Transverse colon (tissue), 4 donors: ENCODE measurements around the gene DNAJC18. TPM values are rescaled to one million over a fixed set of nuclear protein-coding genes. Genes with fewer than 3 reads are reported as not detected.

Source experiments
- DNase-seq: peaks from one replicate; pipeline ENCODE4 v3.0.0-alpha.2; 2019
- H3K27ac ChIP-seq, 4 donors: fragments of 200-600 bp; sonication (generic); 2 replicates each; pipeline ENCODE4 v1.5.1; 2016 to 2018; ENCODE audit warnings: inconsistent platforms in 4 of 4
- H3K27me3 ChIP-seq: fragments of 200-600 bp; sonication (generic); 2 replicates; pipeline ENCODE4 v1.5.1; 2017; ENCODE audit warnings: inconsistent platforms
- H3K36me3 ChIP-seq, 4 donors: fragments of 200-600 bp; sonication (generic); 2 replicates each; pipeline ENCODE4 v1.5.1; 2017 to 2019; ENCODE audit warnings: inconsistent platforms in 4 of 4
- H3K4me1 ChIP-seq, 4 donors: fragments of 200-600 bp; sonication (generic); 2 replicates each; pipeline ENCODE4 v1.5.1; 2017 to 2020; ENCODE audit warnings: inconsistent platforms in 4 of 4
- H3K4me3 ChIP-seq, 4 donors: fragments of 200-600 bp; sonication (generic); 1 replicate in 1 of 4; 2 replicates in 3 of 4; pipeline versions ENCODE4 v1.5.1 to v1.6.1; 2017 to 2019; ENCODE audit warnings: inconsistent platforms in 4 of 4
- H3K9me3 ChIP-seq, 2 donors: fragments of 200-600 bp; sonication (generic); 2 replicates each; pipeline ENCODE4 v1.5.1; 2017 to 2019; ENCODE audit warnings: inconsistent platforms in 2 of 2
- CTCF ChIP-seq, 5 experiments: fragments of 200-600 bp in 3 of 5; fragments of 450-650 bp in 2 of 5; sonication (generic) in 3 of 5; IDR thresholded peaks; 1 replicate in 2 of 5; 2 replicates in 3 of 5; pipeline ENCODE4 v1.5.1; 2016 to 2017; ENCODE audit warnings: antibody characterized with exemption in 5 of 5, inconsistent platforms in 3 of 5, mild to moderate bottlenecking in 2 of 5, moderate library complexity in 1 of 5
- EP300 ChIP-seq: sonication (generic); formaldehyde crosslinking; IDR thresholded peaks from one replicate; pipeline ENCODE4 v1.6.1; 2017; ENCODE audit warnings: antibody characterized with exemption, low read depth
- POLR2A ChIP-seq: fragments of 450-650 bp; IDR thresholded peaks from one replicate; pipeline ENCODE4 v1.6.1; 2016; ENCODE audit warnings: antibody characterized with exemption, mild to moderate bottlenecking, moderate library complexity
- POLR2AphosphoS5 ChIP-seq, 3 donors: sonication (generic); formaldehyde crosslinking; IDR thresholded peaks; one replicate each; pipeline ENCODE4 v1.6.1; 2016; ENCODE audit warnings: antibody characterized with exemption in 3 of 3
- WGBS, 2 donors: methylation state at CpG; one replicate each; pipeline ENCODE4 v1.1.5; 2018; ENCODE audit warnings: low coverage in 1 of 2; 5-methylcytosine and 5-hydroxymethylcytosine counted together
- in situ Hi-C, 4 donors: fragments of 200-750 bp; cut with MboI; loops; one replicate each; pipeline versions ENCODE4 v1.15.0 to v1.15.1; 2017; ENCODE audit warnings: low sequenced_read_pairs in 3 of 4, low pct_ligation_motif_present in 1 of 4, low pct_unique_long_range_greater_than_20kb in 1 of 4
- intact Hi-C: fragments of 100-400 bp; cut with DNase I; formaldehyde crosslinking; loops from one replicate; pipeline ENCODE4 v1.15.1; 2023; ENCODE audit warnings: low total_unique reads
- total RNA-seq, 4 donors: library from RNA; depleted of rRNA; stranded (reverse); fragments of >200 nt; gene quantifications; one replicate each; pipeline ENCODE4 v1.1.0, GENCODE V29; 2016

The DNAJC18 gene
- total RNA-seq, 4 donors from 2014 or later = 0.37 to 3.8 (median 3.2) TPM

GRCh38 chr5:139384591-139385051 lies 54.7 kb downstream of the DNAJC18 start:
- Histone ChIP-seq H3K9me3 (no peaks in the 10 kb centered on the region), H3K27me3 (no peaks in the 10 kb centered on the region), H3K4me1 (peaks cover 11 to 53% (median 48%) of the 10 kb centered on the region in 4 donors), H3K4me3 (peak overlapping the region in 3 of 4 donors; percentile 24 to 42 (median 24)), H3K36me3 (no peaks in the 10 kb centered on the region), H3K27ac (peak overlapping the region; percentile 57 to 79 (median 66))
- in situ Hi-C loops (no loop called here), intact Hi-C loops (no loop called here)
- TF ChIP-seq EP300 (no peak), CTCF (IDR thresholded peaks at IDR 0.05) (no peak), POLR2A (no peak), POLR2AphosphoS5 (IDR thresholded peaks at IDR 0.05) (no peak)
- 74 to 76% methylated on average over 3 to 9 of the region's 9 CpGs for WGBS, 2 donors
- no peak for DNase-seq

GRCh38 chr5:139383993-139384590 lies 55.2 kb downstream of the DNAJC18 start:
- no peak for DNase-seq
- no peaks in the 10 kb centered on the region for H3K27me3 ChIP-seq
- in situ Hi-C loops = no loop called here
- intact Hi-C loops = no loop called here
- WGBS, 2 donors = 30 to 79% methylated on average over 2 to 7 of the region's 7 CpGs
- H3K36me3 ChIP-seq = no peaks in the 10 kb centered on the region
- no peak overlapping the region for H3K4me3 ChIP-seq
- H3K27ac ChIP-seq = peak overlapping the region in 3 of 4 donors; percentile 45 to 79 (median 68)
- no peaks in the 10 kb centered on the region for H3K9me3 ChIP-seq
- TF ChIP-seq EP300 (no peak), POLR2AphosphoS5 (IDR thresholded peaks at IDR 0.05) (no peak)
- peaks cover 11 to 52% (median 46%) of the 10 kb centered on the region in 4 donors for H3K4me1 ChIP-seq

GRCh38 chr5:139383275-139383992 lies 55.9 kb downstream of the DNAJC18 start, which contains the start of gene SLC23A1:
SLC23A1 (minus strand) TSS chr5:139383297; CDS start chr5:139383253, 44 bp downstream.
- Histone ChIP-seq H3K4me1 (peaks cover 11 to 46% (median 40%) of the 10 kb centered on the region in 4 donors), H3K27ac (peak within 1 kb of the TSS; percentile 35 to 79 (median 62)), H3K9me3 (no peaks in the 10 kb centered on the region), H3K27me3 (no peaks in the 10 kb centered on the region), H3K4me3 (no peak within 1 kb of the TSS), H3K36me3 (no peaks in the 10 kb centered on the region)
- intact Hi-C loops (no loop called here), in situ Hi-C loops (no loop called here)
- no peak for TF ChIP-seq EP300
- TF ChIP-seq CTCF (IDR thresholded peaks at IDR 0.05) = no peak
- no peak for TF ChIP-seq POLR2AphosphoS5 (IDR thresholded peaks at IDR 0.05)
- TF ChIP-seq POLR2A = no peak
- DNase-seq = peak; percentile 80
- WGBS, 2 donors = 57% methylated on average over 10 of the region's 10 CpGs; no CpG with 5 or more reads in 1 of the 2 donors

GRCh38 chr5:139382807-139383206 lies 56.5 kb downstream of the DNAJC18 start:
- no peak for TF ChIP-seq POLR2A
- no peak for TF ChIP-seq EP300
- TF ChIP-seq CTCF (IDR thresholded peaks at IDR 0.05) = no peak
- no peak for TF ChIP-seq POLR2AphosphoS5 (IDR thresholded peaks at IDR 0.05)
- intact Hi-C loops = no loop called here
- Histone ChIP-seq H3K27ac (peak overlapping the region; percentile 35 to 68 (median 56)), H3K9me3 (no peaks in the 10 kb centered on the region), H3K4me1 (peaks cover 11 to 42% (median 37%) of the 10 kb centered on the region in 4 donors), H3K36me3 (no peaks in the 10 kb centered on the region), H3K27me3 (no peaks in the 10 kb centered on the region), H3K4me3 (no peak overlapping the region)
- no peak for DNase-seq
- WGBS, 2 donors = 49% methylated on average over 2 of the region's 3 CpGs; no CpG with 5 or more reads in 1 of the 2 donors
- in situ Hi-C loops = no loop called here
